Stimulated activated CD4-positive, alpha-beta T cell treated with anti-CD3 and anti-CD28 coated beads, Interleukin-1b, Interleukin-23, amount 100 ng/mL, for 48 hours (primary cell): ENCODE results near the gene MAP6D1.

Experiments used
- DNase-seq: peaks from one replicate; pipeline ENCODE4 v3.0.0-alpha.2; 2020

The MAP6D1 gene

GRCh38 chr3:183822631-183823030 lies 2.7 kb downstream of the MAP6D1 start:
- DNase-seq, result no peak

GRCh38 chr3:183819831-183820230 lies 5.5 kb downstream of the MAP6D1 start:
- no peak for DNase-seq

- no peak for DNase-seq
Observed at GRCh38 chr3:183818706-183819624, 6.4 kb downstream of the MAP6D1 start.

DNA sequence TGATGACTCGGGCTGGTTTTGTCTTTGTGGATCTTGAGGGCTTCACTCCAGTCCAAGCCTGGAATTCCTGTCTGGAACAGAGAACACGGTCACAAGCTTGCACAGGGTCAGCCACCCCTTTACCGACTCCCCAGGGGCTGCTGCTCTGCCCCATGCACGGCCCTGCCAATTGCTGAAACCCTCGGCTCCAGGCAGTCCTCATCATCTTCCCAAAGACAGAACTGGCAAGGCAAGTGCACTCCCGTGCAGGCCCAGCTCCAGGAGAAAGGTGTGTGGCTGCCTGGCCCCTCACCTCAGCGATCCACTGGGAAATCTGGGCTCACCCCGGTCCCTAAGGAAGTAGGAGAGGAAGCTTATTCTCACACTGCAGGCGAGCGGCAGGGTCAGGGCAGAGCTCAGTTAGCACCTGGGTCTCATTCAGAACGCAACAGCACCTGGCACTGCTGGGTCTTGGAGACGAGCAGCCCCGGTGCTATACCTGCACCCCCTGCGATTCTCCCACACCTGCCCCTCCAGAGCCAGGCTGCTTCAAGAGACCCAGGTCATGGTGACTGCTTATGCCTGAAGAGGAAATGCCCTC lies 7.2 kb downstream of the MAP6D1 start:
- DNase-seq, result no peak

GRCh38 chr3:183817639-183818038 lies 7.7 kb downstream of the MAP6D1 start:
- no peak for DNase-seq

DNA sequence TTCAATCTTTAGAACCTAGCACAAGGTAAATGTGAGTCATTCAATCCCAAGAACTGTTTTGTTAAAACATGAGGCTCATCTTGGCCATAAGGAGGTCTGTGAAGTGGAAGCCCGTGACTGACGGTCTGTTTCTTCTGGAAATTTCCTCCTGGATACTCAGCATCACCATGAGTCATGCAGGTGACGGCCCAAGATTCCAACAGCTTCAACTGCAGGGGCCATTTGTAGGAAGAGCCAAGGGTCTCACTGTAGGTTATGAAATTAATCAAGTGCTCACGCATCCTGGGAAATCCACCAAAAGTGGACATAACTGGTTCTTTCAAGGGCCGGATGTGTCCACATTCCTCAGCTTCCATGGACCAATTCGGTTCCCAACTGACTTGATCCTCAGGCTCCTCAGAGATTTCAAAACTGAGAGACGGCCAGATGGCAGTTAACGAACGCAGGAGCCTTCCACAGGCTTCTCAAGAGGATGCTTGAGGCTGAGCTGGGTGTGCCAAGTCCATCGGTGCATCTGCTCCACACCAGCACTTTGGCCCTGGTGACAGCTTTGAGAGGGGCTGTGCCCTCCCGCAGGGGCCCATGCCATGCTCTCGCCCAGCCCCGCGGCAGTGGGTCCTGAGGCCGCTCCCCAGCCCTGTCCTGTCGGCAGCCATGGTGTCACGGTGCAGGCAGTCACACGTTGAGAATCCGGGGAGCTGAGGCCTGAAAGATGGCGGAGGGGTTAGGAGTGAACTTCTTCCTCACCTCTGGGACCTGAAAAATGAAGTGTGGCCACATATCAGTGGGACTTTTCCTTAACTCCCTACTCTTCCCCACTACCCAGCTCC lies 8.5 kb downstream of the MAP6D1 start:
- DNase-seq, result no peak

DNA sequence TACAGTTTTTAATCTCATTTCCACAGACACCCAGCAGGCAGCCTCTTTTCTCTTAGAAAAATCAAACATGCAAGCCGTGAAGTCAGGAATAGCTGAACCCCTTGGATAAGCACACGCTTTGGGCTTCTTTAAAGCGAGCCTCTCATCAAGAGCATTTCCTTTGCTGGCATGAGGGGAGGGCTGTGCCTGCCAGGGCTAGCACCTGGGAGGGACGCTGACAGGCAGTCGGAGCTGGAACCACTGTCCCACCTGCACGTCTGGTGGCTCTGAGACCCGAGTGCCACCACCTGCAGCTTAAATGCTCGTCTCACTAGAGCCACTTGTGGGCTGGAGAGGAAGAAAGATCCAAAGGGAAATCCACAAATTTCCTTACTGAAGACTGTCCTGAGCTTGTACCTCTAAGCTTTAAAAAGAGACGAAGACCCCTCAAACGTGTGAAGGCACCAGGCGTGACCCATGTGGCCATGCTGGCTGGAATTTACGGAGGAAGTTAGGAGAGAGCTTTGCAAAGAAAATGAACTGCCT lies 9.4 kb downstream of the MAP6D1 start:
- no peak for DNase-seq

DNA sequence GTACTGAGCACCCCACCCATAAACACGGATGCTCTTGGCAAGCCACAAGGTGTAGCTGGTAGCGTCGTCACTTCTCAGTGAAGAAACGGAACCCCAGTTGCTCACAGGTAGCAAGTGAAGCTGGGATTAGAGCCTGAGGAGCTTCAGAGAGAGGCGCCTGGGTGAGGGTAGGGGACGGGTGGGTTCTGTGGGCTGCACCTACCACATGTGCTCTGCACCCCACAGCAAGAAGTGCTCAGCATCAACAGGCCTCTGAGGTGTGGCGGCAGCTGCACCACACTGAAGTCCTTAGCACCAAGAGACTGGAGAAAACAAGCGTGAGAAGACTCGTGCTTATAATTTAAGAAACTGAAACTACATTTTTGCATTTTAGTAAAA lies 9.8 kb downstream of the MAP6D1 start:
- no peak for DNase-seq

DNA sequence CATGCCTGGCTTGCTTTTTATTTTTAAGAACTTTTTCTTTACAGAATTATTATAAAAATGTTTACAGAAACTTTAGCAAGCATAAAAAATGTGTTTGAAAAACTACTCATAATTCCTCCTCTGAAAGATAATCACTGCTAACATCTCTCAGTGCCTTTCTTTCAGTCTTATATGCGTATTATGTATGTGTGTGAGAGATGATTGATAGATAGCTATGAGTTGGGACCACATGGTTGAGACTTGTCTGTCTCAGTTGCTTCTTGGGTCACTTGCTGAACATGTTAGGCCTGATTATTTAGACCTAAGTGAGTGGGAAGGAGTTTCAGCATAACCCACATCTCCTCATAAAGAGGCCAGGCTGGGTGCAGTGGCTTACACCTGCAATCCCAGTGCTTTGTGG lies 11.1 kb downstream of the MAP6D1 start:
- DNase-seq, result no peak

GRCh38 chr3:183812761-183813445 lies 12.5 kb downstream of the MAP6D1 start:
- DNase-seq, result no peak

GRCh38 chr3:183811638-183812037 lies 13.7 kb downstream of the MAP6D1 start:
- DNase-seq, result no peak

DNA sequence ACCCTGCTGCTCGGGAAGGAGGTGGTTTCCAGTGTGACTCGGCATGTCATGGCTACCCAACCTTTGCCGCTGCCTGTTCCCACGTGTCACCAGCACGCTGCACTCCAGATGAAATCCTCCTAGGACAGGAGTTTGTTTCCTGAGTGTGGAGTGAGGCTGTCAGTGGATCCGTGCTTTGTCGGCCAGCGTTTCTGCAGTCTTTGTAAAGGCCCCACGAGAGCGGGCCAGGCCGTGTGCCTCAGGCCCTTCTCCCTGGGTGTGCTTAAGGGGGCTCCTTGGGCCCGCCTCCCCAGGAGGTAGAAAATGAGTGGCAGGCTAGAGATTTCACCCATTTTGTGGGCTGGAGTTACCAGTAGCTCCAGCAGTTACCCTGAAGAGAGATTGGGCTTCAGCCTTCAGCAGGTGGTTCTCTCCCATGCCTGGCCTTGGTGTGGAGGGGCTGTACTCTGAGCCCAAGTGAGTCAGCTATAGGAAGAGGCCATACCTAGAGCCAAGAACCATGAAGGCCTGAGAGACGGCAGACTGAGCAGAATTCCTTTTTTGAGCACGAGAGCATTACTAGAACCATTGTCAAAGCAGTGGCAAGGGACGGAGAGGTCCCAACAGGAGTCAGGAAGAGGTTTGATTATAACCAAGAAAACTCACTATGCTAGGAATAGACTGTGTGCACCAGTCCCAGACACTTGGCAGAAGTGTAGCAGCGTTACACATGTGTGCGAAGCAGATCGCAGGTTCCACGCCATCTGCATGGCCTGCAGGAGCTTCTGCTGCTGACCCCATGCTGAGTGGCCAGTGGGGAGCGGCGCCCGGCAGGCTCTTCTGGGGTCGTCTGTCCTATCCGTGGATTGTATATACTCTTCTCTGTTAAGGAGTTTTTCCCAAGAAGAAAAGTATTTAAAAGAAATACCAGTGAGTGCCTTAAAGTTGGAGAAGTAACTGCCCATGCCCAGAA lies 14.5 kb downstream of the MAP6D1 start:
- no peak for DNase-seq

- DNase-seq, result no peak
Observed at GRCh38 chr3:183809270-183809669, 16.1 kb downstream of the MAP6D1 start.

GRCh38 chr3:183808355-183808754 lies 17.0 kb downstream of the MAP6D1 start:
- DNase-seq, result no peak

- no peak for DNase-seq
Observed at GRCh38 chr3:183807881-183808280, 17.5 kb downstream of the MAP6D1 start.

GRCh38 chr3:183807209-183807728 lies 18.1 kb downstream of the MAP6D1 start:
- DNase-seq, result no peak

GRCh38 chr3:183802989-183803388 lies 22.4 kb downstream of the MAP6D1 start:
- DNase-seq, result no peak

- no peak for DNase-seq
Observed at GRCh38 chr3:183801601-183802000, 23.8 kb downstream of the MAP6D1 start.

DNA sequence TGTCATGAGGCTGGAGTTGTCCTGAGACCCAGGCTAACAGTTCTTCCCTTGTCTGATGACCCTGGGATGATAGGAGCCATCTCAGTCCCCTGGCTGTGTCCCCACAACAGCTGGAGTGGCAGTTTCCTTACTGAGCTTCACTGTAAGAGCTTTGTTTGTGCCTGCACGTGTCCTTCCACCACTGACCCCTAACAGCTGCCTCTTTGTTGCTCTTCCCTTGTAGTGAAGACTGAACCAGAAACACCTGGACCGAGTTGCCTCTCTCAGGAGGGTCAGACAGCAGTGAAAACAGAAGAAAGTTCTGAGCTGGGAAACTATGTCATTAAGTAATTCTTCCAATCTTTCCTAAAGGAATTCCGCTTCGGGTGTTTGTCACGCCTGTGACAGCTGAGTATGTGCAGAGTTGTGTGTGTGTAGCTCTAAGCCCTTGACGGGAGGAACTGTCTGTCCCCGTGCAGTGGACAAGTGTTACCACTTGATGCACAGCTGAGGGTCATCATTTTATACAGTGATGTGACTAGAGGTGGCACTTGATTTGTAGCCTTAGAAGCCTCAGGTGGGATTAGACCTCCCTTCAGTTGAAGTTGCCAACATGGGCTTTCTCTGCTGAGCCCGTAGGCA lies 25.0 kb downstream of the MAP6D1 start:
- no peak for DNase-seq

GRCh38 chr3:183799461-183799860 lies 25.9 kb downstream of the MAP6D1 start:
- no peak for DNase-seq

- no peak for DNase-seq
Observed at GRCh38 chr3:183797996-183798395, 27.4 kb downstream of the MAP6D1 start.
